RPMI8226 (cell line): Measurements from ENCODE around the gene ARHGAP32.
"Not testable (repeated sequence)": the region's sequence is repeated elsewhere in the genome, so short reads cannot be mapped to it uniquely, and the experiment has no call there.

Experiments used
- DNase-seq: peaks from one replicate; pipeline ENCODE4 v3.0.0-alpha.2; 2015

ARHGAP32 gene

DNA sequence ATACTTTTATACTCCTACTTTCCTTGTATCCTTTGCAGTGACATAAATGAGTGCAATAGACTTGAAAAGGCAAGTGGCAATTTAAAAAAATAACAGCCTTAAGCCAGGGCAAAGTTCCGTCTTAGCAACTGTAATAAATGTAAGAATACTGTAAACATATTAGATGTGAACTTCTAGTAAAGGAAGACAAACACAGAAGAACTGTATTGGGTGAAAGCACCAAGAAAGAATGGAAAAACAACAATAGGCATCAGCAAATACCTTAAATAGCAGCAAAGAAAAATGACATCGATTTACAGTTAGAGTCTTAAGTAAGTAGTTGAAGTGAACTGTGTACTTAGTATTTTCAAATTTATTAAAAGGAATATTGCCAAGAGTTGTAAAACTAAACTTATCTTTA lies 174.0 kb downstream of the ARHGAP32 start:
- no peak for DNase-seq

DNA sequence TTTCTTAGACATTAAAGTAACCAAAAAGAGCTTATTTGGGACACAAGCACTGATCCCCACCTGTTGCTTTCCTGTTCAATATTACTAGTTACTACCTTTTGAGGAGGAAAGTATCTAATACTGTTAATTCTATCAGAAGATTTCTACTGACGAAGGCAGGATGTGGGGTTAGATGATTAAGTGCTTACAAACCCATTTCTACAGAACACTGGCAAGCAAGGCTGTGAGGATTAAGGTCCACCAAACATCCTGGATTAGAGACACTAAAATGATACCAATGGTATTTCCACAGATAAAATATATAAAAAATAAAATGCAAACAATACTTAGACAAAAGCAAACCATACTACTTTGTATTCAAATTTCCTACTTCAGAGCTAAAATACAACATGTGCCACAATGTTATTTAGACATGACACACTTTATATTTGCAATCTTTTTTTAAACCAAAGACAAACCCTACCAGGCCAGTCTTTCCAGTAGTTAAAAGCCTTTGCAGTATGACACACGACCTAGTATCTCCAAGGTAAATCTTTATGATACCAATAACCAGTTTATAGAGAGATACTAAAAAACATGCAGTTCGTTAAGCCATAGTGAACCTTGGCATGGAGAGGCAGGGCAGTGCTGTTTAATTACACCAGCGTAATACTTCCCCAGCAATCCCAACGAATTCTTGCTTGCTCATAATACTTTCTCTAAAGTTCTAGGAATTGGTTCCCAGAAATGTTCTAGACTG lies 178.2 kb downstream of the ARHGAP32 start:
- DNase-seq, result no peak

DNA sequence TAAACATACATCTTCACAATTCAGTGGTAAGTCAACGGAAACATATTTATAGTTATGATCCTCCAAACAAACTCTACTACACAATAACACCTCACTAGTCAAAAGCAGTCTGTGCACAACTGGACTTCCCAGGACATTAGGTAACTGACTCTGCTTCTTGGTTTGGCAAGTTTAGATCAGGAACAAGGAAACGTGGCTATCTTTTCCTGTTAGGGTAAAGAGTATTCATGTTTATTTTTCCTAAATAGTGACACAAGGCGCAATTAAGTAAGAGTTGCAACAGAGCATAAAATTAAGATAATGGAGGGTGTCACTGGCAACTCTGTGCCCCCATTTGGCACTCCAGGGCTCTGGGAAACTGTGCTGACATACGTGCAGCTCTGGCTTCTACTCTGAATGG lies 179.2 kb downstream of the ARHGAP32 start:
- no peak for DNase-seq

DNA sequence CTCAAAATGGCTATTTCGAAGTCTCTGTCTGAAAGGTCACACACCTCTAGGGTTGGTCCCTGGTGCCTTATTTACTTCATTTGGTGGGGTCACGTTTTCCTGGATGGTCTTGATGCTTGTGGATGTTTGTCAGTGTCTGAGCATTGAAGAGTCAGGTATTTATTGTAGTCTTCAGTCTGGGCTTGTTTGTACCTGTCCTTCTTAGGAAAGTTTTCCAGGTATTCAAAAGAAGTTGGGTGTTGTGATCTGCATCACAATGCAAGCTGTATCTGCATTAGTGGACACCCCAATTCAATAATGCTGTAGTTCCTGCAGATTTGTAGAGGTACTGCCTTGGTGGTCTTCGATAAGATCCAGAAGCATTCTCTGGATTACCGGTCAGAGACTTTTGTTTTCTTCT lies 186.0 kb downstream of the ARHGAP32 start:
- no peak for DNase-seq

DNA sequence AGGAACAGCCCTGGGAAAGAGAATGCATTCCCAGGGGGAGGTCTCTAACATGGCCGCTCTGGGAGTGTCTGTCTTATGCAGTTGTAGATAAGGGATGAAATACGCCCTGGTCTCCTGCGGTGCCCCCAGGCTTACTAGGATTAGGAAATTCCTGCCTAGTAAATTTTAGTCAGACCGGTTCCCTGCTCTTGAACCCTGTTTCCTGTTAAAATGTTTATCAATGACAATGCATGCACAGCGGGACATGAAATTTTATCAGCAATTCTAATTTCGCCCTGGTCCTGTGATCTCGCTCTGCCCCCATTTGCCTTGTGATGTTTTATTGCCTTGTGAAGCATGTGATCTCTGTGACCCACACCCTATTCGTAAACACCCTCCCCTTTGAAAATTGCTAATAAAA lies 193.0 kb downstream of the ARHGAP32 start:
- not testable (repeated sequence) for DNase-seq

DNA sequence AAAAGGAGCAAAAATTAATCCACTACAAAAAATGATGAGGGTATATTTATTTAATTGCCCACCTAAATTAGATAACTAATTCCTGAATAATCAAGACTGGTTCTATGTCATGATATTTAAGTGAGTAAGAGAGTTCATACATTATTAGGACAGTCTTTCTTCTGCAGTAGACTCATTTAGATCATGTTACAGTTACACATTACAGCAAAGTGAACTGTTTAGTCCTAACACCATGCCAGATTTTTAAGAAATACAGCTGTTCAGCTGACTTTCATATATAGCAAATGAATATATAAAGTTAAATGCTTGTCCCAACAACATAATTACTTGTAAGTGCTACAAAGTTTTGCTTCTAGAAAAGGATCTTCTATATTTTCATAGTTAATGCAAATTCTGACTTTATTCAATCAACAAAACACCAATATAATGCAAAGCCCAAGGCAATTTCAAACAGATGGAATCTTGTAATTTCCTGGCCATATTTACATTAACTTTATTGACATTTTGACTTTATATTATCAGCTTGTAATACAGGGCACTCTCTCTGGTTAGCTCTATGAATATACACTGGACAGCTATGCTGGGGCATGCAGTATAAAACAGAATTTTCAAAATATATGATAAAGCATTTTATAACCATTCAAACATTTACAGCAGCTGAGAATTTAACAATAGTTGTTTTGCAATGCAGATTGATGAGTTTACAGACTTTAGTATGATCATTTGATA lies 203.7 kb downstream of the ARHGAP32 start:
- no peak for DNase-seq

DNA sequence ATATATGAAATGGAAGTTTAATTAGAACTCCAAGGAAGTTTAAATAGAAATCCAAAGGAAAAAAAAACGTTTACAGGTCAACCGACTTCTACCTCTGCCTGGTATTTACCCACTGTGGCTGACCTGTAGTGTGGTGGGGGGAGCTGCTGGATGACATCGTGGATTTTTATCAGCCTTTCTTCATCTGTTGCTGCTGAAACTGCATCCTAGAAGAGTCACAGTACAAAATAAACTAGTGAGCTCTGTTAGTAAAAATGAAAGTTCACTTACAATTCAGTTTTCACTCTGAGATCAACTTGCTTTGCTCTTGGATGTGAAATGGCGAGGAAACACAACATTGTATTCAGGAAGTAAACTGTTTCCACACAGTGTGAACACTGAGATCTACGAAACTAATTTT lies 206.2 kb downstream of the ARHGAP32 start:
- DNase-seq, result no peak

DNA sequence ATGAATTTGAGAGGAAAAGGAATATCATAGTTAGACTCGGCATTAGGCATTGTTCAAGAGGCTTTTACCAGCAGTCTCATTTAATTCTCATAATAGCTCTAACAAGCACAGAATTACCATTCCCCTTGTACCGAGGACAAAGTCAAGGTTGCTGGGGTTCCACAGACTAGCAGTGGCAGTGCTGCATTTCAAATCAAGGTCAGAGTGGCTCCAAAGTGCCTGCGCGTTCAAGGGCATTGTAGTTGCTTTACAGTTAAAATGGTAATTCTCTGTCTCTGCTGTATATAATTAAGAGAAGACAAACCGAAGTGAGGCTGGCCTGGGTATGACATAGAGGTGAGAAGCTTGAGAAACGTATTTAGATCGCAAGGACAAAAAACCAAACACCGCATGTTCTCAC lies 209.1 kb downstream of the ARHGAP32 start:
- no peak for DNase-seq

DNA sequence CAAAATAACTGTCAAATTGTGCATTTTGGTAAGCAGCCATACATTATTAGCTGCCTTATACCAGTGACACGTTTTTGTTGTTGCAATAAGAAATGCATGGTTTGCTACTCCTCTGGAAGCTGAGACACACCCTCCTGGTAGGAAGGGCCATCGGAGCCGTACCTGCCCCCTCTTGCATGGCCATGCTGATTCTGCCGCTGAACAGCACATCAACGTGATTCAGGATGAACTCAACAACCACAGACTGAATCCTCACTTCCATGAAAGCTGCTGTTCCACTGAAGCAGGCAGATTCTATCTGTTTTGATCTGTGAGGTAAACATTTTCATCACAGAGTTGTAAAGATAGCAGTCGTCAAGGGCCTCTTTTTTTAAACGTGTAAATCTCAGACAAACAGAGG lies 210.9 kb downstream of the ARHGAP32 start:
- no peak for DNase-seq

DNA sequence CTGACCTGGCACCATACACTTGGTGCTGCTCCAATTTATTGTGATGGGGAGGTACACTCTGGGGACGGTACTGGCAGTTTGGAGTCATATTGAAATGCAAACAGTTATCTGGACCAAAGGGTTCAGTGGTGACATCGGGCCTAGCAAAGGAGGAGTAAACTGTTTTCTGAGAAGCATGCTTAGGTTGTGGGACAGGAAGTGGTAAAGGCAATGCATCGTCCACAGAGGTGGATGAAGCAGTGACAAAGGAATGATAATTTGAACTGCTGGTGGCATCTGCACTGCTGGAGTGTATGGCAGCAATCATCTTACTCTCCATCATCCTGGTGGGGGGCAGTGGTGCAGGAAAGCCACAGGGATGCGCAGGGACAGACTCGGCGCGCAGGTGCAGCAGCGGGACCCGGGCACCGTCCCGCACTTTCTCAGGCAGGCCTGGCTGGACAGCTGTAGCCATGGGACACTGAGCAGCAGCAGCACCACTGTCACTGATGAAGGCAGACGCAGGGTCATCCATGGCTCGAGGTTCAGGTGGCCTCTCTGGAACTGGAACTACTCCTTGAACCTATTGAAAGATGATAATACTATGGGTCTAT lies 221.4 kb downstream of the ARHGAP32 start:
- DNase-seq, result no peak

DNA sequence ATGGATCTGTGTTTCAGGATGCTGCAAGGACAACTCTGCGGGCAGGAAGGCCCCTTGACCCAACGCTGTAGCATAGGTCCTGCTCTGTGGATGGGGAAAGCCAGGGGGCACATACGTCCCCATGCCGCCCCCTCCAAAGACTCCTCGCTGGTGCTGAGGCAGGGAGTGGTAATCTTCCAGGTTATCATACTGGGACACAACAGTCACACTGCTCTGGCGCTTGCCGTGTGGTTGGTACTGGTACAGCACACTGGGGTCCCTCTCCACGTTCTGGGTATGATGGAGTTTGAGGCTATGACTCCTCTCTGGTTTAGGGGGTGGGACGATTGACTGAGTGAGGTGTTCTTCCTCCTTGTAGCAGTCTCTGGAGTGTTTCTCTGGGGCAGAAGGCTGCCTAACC lies 223.2 kb downstream of the ARHGAP32 start:
- no peak for DNase-seq

DNA sequence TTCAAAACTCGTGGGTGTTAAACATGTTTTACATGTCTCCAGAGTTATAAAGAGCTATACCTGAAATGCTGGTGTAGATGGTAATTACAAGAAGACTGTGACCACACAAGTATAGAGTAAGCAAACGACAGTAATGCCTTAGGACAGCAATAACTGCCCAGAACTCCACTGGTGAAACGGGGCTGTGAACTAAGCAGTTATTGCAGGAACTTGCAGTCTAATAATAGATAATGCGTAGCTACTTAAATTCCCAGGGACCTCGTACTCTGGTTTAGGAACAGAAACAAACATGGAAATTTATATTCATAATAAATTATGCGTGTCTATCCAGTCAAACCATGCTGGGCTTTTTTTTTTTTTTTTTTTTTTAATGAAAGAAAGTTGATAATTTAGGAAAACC lies 224.5 kb downstream of the ARHGAP32 start:
- DNase-seq, result no peak

DNA sequence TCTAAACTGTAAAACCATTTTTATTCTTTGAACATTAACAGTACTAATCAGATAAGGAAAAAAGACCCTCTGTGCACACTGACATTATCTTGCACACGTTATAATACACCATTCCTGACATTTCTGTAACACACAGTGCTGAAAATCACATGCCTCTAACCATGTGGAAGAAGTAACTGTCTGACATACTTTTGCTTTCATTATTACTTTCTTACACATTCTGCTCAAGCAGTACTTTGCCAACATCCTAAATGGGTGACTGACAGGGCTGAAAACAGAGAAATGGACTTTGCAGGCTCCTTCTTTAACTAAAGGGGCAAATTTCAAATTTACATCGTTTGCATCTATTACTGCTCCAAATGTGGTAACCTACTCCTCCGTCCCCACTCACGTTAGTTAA lies 226.6 kb downstream of the ARHGAP32 start:
- DNase-seq, result no peak

DNA sequence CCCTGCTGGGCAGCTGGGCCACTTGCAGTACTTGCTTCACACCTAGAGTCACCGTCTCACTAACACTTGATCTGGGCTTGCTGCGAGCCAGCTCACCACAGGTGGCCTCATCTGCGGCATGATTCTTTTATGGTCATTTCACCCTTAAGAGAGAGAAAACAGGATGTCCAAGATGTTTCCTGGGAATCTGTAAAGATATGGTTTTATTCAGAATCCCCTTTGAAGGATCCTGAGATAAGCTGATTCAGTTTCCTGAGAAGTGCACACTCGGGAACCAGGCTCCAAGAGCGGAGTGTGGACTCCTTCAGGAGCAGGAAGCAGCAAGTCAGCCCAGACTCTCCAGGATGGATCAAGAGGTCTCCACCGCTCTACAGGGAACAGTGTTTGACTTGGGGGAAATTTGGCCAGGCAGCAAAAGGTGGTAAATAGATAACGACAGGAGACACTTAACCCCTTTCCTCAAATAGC lies 227.6 kb downstream of the ARHGAP32 start:
- no peak for DNase-seq

DNA sequence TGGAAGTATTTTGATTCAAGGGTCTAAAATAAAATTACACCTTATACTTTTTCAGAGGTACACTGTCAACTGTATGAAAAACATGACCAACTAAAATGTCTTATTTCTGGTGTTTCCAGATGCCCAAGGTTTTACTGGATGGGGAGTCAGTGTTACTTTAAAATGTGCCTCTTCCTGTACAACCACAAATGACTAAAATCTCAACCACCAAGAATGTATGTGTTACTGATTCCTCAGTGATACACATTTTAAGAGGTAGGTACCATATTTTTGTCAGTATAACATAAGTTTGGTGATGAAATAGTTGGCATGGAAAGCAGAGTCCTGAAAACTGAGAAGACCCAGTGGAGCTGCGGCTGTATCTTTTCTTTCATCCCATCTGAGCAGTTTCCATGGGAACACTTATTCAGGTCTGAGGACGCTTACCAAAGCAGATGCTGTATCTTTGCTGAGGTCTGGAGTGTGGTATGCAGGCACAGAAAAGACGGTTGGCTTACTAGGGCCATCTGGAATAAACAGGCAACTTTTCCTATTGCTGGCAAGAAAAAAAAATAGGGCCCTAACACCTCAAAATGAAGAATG lies 228.3 kb downstream of the ARHGAP32 start:
- DNase-seq, result no peak

DNA sequence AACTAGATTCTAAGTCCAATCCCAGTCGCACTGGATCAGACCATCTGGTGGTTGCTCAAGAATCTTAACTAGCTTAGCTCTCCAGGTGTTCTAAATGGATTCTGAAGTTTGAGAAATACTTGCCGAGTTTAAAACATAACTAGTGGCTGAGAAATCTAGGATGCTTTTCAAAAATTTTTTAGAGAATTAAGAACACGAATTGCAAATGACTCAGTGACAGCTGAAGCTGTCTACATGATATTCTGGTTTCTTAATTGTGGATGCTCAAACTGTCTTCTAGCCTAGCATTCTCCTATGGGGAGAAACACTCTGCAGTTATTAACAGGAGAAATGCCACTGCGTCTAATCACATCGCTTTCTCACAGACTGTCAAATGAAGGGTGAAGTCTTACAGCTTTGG lies 229.2 kb downstream of the ARHGAP32 start:
- DNase-seq, result no peak

DNA sequence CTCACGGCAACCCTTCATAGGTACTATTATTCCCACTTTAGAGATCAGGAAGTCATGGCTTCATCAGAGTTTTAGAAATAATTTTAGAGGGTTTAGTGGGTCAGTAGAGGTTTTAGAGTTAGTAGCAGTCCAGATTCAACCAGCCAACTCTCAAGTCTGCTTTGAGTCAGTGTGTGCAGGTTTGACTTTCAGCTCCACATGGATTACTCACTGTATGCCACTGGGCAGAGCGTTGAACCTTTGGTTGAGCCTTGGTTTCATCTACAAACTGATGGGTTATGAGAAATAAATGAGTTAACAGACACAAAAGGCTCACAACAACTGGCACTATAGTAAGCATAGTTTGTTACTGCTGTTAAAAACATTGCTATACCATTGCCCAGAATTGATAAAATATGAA lies 230.5 kb downstream of the ARHGAP32 start:
- DNase-seq, result no peak

DNA sequence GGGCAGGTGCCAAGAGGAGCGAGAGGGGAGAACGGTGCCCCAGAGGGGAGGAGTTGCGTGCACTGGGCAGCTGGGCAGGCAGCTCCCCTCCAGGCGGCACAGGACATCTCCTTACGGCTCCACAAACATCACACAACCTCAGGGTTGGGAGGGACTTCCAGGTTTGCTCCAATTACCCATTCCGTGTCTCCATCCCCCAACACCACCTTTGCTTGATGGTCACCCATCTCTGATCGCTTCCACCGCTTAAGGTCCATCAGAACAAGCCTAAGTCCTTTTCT lies 235.0 kb downstream of the ARHGAP32 start:
- DNase-seq, result no peak

DNA sequence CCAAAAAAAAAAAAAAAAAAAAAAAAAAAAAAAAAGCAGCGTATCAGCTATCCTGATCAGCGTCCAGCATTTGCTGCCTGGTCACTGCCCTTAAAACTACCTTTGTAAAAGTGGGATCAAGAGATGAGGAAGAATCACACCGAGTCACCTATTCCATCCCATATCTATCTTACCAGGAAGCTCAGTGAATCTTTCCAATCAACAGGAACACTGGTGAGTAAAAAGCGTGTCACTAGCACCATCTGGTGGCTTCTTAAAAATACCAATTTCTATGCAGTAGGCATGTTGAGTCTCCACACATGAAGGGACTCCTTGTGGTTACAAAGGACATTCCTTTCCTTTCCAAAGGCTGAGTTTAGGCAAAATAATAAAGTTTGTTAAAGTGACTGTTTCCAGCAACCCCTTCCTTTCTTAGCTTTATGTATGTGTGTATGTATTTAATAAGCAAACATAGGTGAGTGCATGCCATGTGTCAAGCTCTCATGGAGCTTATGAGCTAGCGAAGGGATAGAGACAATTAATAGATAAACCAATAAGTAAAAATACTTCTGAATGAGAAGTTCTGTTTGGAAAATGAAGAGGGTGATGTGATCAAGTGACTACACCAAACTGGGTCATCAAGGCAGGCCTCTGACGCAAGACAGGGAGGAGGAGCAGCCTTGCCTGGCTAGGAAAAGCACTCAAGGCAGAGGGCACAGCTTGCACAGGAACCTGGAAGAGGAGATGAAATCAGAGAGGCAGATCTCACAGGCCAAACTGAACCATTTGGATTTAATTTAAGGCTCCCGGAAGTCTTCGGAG lies 235.5 kb downstream of the ARHGAP32 start:
- peak; percentile 36 for DNase-seq

DNA sequence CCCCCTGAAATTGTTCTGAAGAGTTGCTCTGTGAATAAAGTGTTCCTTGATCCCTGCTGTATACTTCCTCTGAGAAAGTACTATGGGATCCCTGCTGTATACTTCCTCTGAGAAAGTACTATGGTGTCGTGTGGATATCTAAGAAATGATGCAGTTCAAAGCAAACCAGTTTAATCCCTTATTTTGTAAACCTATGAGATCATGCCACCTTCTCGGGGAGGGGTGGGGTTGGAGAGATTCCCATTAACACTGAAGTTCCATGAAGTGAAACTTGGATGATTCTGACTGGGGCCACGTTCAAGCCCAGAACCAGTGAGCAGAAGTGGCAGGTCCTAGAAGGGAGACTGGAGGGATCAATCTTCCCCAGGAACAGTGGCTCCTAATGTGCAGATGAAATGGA lies 236.5 kb downstream of the ARHGAP32 start:
- DNase-seq, result no peak

DNA sequence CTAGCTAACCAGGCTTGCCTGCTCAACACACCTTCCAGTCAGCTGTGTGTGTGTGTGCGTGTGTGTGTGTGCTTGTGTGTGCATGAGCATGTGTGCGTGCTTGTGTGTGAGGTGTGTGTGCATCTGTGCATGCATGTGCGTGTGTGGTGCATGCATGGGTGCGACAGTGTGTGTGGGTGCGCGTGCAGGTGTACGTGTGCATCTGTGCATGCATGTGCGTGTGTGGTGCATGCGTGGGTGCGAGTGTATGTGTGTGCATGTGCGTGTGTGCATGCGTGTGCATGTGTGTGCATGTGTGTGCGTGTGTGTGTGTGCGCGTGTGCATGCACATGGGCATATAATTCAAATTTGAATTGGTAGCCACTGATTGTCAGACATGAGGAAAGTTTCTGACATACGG lies 239.0 kb downstream of the ARHGAP32 start:
- DNase-seq, result no peak

DNA sequence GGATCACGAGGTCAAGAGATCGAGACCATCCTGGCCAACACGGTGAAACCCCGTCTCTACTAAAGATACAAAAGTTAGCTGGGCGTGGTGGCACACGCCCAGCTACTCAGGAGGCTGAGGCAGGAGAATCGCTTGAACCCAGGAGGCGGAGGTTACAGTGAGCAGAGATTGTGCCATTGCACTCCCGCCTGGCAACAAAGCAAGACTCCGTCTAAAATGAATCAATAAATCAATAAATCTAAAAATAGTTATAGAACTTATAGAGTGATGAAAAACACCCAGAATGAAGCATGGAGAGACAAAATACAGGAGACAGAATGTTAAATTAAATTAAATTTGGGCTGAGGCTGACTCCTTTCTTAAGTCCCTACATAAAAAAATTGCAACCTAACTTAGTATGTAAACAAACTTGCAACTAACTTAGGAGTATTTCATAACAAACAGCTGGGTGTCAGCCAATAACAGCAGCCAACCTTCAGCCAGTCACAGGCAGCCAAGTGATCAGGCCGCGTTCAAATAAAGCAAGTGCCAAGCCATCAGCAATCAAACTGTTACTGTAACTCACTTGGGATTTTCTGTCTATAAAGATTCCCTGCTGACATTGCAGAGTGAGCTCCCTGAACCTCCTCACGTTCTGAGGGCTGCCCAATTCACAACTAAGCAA lies 242.2 kb downstream of the ARHGAP32 start:
- DNase-seq, result no peak

DNA sequence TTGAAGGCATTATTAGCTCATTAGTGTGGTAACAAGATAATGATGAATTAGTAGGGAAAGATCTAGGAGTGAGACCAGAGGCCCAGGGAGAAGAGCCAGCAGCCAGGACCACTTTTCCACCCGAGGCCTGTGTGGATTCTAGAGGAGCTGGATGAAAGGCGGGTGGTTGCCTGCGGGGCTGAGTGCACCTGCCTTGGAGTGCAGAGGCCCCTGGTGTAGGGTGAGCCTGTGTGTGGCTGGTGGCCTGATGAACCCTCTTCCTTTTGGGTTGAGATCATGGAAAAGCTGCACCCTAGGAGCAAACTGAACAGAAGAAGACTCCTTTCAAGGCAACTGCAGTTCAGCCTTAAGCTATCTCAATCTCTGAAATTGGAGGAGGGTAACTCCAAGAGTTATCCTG lies 243.5 kb downstream of the ARHGAP32 start:
- no peak for DNase-seq
